ENCODE measurements around the gene WDR6.

Gene WDR6

DNA sequence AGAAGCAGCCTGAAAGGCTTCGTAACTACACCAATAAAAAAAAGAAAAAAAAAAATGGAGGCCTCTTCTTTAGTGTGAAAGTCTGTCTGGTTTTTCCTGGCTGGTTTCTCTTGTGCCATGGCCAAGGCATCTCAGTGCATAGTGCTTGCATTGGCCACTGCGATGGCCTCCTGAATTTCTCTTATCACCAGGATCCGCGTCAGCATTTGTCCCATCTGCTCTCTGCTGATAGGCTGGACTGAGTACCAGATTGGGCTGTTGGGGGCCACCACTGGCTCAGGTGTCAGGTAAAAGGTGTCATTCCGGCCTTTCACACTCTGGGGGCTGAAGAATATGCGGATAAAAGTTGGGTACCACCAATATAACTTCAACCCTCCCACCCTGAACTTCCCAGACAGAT lies 23.1 kb downstream of the WDR6 start:
- no peak for DNase-seq

DNA sequence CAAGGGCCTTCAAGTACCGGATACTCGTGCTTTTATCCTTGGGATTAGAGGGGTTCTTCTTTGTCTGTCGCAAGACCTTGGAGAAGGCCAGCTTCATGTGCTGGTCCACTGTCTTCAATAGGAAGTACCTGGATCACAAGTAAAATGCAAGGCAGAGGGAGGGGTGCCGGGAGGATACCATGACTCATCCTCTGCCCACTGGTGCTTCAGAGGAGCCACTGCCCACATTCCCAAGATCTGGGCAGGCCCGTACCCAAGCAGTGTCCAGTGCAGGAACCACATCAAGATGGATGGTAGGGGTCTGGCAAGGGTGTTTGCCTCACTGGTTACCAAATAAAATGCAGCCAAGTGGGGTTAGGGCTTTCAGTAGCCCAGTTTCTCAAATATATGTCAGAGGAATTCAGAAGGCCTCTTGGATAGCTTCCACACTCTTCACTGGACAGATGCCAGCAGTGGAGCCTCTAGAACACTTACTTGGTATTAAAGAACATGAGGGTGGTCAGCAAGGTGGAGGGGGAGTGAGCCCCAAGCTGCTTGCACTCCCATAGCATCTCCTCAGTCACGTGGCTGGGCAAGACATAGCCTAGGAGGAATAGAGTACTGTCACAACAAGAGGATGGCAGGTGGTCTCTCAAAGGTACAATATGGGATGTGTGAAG lies 25.6 kb downstream of the WDR6 start:
- no peak for DNase-seq

DNA sequence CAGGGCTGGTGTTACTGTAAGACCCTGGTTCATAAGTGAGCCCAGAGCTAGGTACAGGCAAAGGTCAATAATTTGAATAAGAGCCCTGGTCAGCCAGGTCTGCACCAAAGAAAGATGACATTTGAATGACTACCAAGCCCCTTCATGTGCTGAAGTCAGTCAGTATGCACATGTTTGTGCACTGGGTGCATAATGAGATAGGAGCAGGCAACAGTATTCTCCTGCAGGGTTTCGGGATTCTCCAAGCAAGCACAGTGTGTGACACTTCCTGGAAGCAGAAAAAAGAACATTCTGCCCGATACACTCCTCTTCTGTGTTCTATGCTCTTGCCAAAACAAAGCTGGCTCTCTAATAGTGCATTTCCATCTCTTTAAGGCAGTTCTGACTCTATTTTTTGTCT lies 27.5 kb downstream of the WDR6 start:
- DNase-seq = no peak

DNA sequence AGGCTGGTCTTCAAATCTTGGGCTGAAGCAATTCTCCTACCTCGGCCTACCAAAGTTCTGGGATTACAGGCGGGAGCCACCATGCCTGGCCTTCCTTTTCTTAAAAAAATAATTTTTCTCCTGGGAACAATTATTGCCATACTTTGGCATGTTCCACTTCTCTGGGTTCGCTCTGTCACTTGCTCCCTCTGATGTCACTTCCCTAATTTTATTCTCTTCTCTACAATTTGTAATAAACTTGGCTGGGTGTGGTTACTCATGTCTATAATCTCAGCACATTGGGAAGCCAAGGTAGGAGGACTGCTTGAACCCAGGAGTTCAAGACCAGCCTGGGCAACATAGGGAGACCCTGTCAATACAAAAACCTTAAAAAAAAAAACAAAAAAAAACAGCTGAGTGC lies 28.1 kb downstream of the WDR6 start:
- DNase-seq = no peak

DNA sequence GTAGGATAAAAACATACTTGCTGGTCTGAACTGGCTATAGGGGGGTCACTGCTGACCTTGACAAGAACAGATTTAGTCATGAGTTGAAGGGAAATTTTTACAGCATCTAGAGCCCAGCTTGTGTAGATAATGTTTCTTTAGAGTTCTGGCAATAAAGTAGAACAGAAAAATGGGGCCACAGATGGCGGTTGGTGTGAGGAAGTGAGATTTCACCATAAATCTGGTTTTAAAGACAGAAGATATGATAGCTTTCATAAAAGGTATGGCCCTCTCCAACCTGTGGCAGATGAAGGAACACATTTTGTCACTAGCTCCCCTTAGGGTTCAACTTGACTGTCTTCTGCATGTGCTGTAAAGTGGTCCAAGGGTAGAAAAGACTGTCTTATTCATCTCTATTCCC lies 46.4 kb downstream of the WDR6 start:
- no peak for DNase-seq

DNA sequence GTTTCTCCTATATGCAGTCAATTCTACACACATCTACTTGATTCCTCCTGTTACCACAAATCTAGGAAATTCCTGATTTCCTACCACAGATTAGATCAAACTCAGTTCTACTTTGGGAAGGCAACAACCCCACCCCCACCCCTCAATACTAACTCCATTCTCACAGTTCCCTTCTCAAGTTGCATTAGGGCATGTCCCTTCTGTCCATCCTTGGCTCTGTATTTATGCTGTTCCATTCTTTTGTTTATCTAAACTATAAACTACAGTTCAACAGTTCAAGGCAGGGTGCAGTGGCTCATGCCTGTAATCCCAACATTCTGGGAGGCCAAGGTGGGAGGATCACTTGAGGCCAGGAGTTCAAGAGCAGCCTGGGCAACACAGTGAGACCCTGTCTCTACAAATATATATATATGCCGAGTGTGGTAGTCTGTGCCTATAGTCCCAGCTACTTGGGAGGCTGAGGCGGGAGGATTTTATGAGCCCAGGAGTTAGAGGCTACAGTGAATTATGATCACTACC lies 47.2 kb downstream of the WDR6 start:
- DNase-seq = no peak

DNA sequence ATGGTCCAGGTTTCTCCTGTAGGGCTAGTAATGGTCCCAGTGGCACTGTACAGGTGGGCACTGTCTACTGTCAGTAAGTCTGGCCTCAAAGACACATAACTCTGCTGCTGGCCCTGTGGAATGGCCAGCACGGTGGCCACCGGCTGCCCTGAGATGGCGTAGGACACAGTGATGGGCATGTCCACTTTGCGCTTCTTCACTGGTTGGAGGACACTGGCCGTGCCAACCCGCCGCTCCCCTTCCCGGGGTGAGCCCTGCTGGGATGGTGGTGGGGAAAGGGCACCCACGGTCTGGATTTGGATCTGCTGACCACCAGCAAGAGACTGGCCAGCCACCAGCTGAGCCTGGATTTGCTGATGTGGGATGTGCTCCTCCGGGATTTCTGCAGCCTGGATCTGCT lies 50.1 kb downstream of the WDR6 start:
- no peak for DNase-seq

DNA sequence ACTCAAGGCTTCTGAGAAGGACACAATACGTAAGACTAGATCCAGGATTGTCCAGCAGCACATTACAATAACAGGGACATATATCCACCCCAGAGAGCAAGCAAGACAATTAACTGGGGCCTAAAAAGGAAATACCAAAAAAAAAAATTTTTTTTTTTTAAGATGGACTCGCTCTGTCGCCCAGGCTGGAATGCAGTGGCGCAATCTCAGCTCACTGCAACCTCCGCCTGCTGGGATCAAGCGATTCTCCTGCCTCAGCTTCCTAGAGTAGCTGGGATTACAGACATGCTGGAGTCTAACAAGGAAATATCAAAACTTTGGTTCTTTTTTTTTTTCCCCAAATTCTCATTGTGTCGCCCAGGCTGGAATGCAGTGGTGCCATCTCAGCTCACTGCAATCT lies 50.8 kb downstream of the WDR6 start:
- DNase-seq = no peak
